ENCODE results near the gene PACC1.
"Not testable (repeated sequence)": the region's sequence is repeated elsewhere in the genome, so short reads cannot be mapped to it uniquely, and the experiment has no call there.

Gene PACC1

GRCh38 chr1:212395678-212396437 lies 18.8 kb downstream of the PACC1 start:
- DNase-seq: not testable (repeated sequence)

GRCh38 chr1:212388985-212389716 lies 25.5 kb downstream of the PACC1 start:
- DNase-seq: no peak

GRCh38 chr1:212386029-212386428 lies 28.7 kb downstream of the PACC1 start:
- no peak for DNase-seq

- no peak for DNase-seq
These were observed 33.2 kb downstream of the PACC1 start for GRCh38 chr1:212381397-212382035.

GRCh38 chr1:212379366-212379765 lies 35.3 kb downstream of the PACC1 start:
- DNase-seq: no peak

GRCh38 chr1:212377644-212378043 lies 37.0 kb downstream of the PACC1 start:
- no peak for DNase-seq

GRCh38 chr1:212375986-212376385 lies 38.7 kb downstream of the PACC1 start:
- no peak for DNase-seq

GRCh38 chr1:212368073-212368484 lies 46.6 kb downstream of the PACC1 start:
- DNase-seq: peak; percentile 72

GRCh38 chr1:212367474-212368072 lies 47.1 kb downstream of the PACC1 start:
- DNase-seq: no peak

- no peak for DNase-seq
These were observed 47.8 kb downstream of the PACC1 start for GRCh38 chr1:212366901-212367300.

- DNase-seq: no peak
These were observed 49.7 kb downstream of the PACC1 start for GRCh38 chr1:212364985-212365384.

- DNase-seq: no peak
These were observed 54.7 kb downstream of the PACC1 start for GRCh38 chr1:212359794-212360479.

- DNase-seq: no peak
These were observed 59.3 kb downstream of the PACC1 start for GRCh38 chr1:212355230-212355969.

- no peak for DNase-seq
These were observed 60.2 kb downstream of the PACC1 start for GRCh38 chr1:212354464-212354863.

GRCh38 chr1:212353181-212353580 lies 61.5 kb downstream of the PACC1 start:
- no peak for DNase-seq

GRCh38 chr1:212351588-212352362 lies 62.9 kb downstream of the PACC1 start:
- DNase-seq: no peak

GRCh38 chr1:212346601-212347000 lies 68.1 kb downstream of the PACC1 start:
- no peak for DNase-seq

GRCh38 chr1:212344905-212345304 lies 69.8 kb downstream of the PACC1 start:
- no peak for DNase-seq

GRCh38 chr1:212341090-212341489 lies 73.6 kb downstream of the PACC1 start:
- DNase-seq: no peak

- no peak for DNase-seq
These were observed 85.6 kb downstream of the PACC1 start for GRCh38 chr1:212329105-212329504.

GRCh38 chr1:212328248-212328647 lies 86.4 kb downstream of the PACC1 start:
- no peak for DNase-seq
